ENCODE data around the gene FBXO28. TPM values are rescaled to one million over a fixed set of nuclear protein-coding genes. Genes with fewer than 3 reads are reported as not detected.

Gene FBXO28
- total RNA-seq, 1 experiment from 2014 or later: 36.6 TPM

DNA sequence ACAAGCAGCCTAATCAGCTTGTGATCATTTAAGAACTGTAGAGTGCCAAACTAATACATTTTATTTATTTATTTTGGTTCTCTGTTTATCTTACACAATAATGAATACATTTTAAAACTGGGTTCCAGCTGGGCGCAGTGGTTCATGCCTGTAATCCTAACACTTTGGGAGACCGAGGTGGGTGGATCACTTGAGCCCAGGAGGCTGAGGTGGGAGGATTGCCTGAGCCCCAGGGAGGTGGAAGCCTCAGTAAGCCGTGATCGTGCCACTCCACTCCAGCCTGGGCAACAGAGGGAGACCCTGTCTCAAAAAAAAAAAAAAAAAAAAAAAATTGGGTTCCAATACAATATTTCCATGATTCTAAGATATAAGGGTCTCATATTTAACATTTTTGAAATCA is 9.2 kb downstream of the FBXO28 start:
- Histone ChIP-seq H3K27ac (ENCODE audit: low read length) (no peak overlapping the region), H3K9me3 (ENCODE audit: control insufficient read depth, insufficient read depth, low read depth, low read length) (no peaks in the 10 kb centered on the region), H3K4me1 (ENCODE audit: control insufficient read depth, insufficient read depth, low read length) (peaks cover 4% of the 10 kb centered on the region; the same call in 1 of the 2 replicates), H3K36me3 (ENCODE audit: control insufficient read depth, insufficient read depth, low read length) (peaks cover 2% of the 10 kb centered on the region; the same call in 1 of the 2 replicates), H3K4me3 (ENCODE audit: low read depth in 2 of 2, low read length in 2 of 2) (no peak overlapping the region), H3K27me3 (ENCODE audit: control insufficient read depth, insufficient read depth, low read length) (no peaks in the 10 kb centered on the region)
- TF ChIP-seq, protein P1, sequence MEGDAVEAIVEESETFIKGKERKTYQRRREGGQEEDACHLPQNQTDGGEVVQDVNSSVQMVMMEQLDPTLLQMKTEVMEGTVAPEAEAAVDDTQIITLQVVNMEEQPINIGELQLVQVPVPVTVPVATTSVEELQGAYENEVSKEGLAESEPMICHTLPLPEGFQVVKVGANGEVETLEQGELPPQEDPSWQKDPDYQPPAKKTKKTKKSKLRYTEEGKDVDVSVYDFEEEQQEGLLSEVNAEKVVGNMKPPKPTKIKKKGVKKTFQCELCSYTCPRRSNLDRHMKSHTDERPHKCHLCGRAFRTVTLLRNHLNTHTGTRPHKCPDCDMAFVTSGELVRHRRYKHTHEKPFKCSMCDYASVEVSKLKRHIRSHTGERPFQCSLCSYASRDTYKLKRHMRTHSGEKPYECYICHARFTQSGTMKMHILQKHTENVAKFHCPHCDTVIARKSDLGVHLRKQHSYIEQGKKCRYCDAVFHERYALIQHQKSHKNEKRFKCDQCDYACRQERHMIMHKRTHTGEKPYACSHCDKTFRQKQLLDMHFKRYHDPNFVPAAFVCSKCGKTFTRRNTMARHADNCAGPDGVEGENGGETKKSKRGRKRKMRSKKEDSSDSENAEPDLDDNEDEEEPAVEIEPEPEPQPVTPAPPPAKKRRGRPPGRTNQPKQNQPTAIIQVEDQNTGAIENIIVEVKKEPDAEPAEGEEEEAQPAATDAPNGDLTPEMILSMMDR (IDR thresholded peaks at IDR 0.05): no peak
- no peak for TF ChIP-seq SIN3A (IDR thresholded peaks at IDR 0.05; ENCODE audit: borderline replicate concordance, insufficient read depth, low read depth, low read length)
- TF ChIP-seq, protein P2, sequence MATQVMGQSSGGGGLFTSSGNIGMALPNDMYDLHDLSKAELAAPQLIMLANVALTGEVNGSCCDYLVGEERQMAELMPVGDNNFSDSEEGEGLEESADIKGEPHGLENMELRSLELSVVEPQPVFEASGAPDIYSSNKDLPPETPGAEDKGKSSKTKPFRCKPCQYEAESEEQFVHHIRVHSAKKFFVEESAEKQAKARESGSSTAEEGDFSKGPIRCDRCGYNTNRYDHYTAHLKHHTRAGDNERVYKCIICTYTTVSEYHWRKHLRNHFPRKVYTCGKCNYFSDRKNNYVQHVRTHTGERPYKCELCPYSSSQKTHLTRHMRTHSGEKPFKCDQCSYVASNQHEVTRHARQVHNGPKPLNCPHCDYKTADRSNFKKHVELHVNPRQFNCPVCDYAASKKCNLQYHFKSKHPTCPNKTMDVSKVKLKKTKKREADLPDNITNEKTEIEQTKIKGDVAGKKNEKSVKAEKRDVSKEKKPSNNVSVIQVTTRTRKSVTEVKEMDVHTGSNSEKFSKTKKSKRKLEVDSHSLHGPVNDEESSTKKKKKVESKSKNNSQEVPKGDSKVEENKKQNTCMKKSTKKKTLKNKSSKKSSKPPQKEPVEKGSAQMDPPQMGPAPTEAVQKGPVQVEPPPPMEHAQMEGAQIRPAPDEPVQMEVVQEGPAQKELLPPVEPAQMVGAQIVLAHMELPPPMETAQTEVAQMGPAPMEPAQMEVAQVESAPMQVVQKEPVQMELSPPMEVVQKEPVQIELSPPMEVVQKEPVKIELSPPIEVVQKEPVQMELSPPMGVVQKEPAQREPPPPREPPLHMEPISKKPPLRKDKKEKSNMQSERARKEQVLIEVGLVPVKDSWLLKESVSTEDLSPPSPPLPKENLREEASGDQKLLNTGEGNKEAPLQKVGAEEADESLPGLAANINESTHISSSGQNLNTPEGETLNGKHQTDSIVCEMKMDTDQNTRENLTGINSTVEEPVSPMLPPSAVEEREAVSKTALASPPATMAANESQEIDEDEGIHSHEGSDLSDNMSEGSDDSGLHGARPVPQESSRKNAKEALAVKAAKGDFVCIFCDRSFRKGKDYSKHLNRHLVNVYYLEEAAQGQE (IDR thresholded peaks at IDR 0.05; ENCODE audit: insufficient read depth in 1 of 2, low read depth in 2 of 2, low read length in 1 of 2): no peak
- no peak for TF ChIP-seq TCF7L2 (IDR thresholded peaks at IDR 0.05; ENCODE audit: low read depth, low read length)
- no peak for TF ChIP-seq POLR2AphosphoS5 (IDR thresholded peaks at IDR 0.05; ENCODE audit: low read depth, low read length)
- ATAC-seq (no peak), DNase-seq (ENCODE audit: low read depth, low spot score) (no peak)
- ChIA-PET POLR2A (no interaction called here), CTCF (no interaction called here)
- intact Hi-C loops (cut with micrococcal nuclease; ENCODE audit: unreplicated experiment) (no loop called here), in situ Hi-C loops (cut with HindIII; ENCODE audit: low pct_unique_long_range_greater_than_20kb, low sequenced_read_pairs) (no loop called here)
- no TSS peak for BruUV-seq (replicated peaks)

DNA sequence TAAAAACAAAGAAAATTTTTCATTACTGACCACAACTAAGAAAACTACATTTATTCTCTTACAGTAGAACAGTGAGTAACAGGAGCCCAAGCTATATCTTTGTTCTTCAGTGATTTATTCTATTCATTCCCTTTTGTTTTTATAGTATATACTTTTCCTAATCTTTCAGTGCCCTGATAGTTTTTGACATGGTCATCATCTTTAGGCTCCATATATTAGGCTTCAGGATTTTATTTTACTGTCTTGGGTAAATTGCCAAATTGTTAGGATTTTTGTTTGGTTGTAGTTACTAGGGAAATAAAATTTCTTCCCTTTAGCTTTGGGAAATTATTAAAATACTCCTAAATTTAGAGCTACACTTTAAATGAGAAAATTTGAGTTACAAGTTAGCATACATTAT is 10.3 kb downstream of the FBXO28 start:
- peaks cover 2% of the 10 kb centered on the region; the same call in 1 of the 2 replicates for H3K36me3 ChIP-seq (ENCODE audit: control insufficient read depth, insufficient read depth, low read length)
- no peaks in the 10 kb centered on the region for H3K27me3 ChIP-seq (ENCODE audit: control insufficient read depth, insufficient read depth, low read length)
- CTCF ChIA-PET: no interaction called here
- no peak for TF ChIP-seq SIN3A (IDR thresholded peaks at IDR 0.05; ENCODE audit: borderline replicate concordance, insufficient read depth, low read depth, low read length)
- TF ChIP-seq, protein P2 (IDR thresholded peaks at IDR 0.05; ENCODE audit: insufficient read depth in 1 of 2, low read depth in 2 of 2, low read length in 1 of 2): no peak
- TF ChIP-seq, protein P1 (IDR thresholded peaks at IDR 0.05): no peak
- TF ChIP-seq TCF7L2 (IDR thresholded peaks at IDR 0.05; ENCODE audit: low read depth, low read length): no peak
- TF ChIP-seq POLR2AphosphoS5 (IDR thresholded peaks at IDR 0.05; ENCODE audit: low read depth, low read length): no peak
- in situ Hi-C loops (cut with HindIII; ENCODE audit: low pct_unique_long_range_greater_than_20kb, low sequenced_read_pairs) (no loop called here), intact Hi-C loops (cut with micrococcal nuclease; ENCODE audit: unreplicated experiment) (no loop called here)
- peaks cover 5% of the 10 kb centered on the region; the same call in 1 of the 2 replicates for H3K4me1 ChIP-seq (ENCODE audit: control insufficient read depth, insufficient read depth, low read length)
- ATAC-seq (no peak), DNase-seq (ENCODE audit: low read depth, low spot score) (no peak)
- H3K4me3 ChIP-seq (ENCODE audit: low read depth in 2 of 2, low read length in 2 of 2): no peak overlapping the region
- no peak overlapping the region for H3K27ac ChIP-seq (ENCODE audit: low read length)
- POLR2A ChIA-PET: no interaction called here
- no peaks in the 10 kb centered on the region for H3K9me3 ChIP-seq (ENCODE audit: control insufficient read depth, insufficient read depth, low read depth, low read length)
- no TSS peak for BruUV-seq (replicated peaks)

All from Panc1 (cell line).